NCI-H1048 (cell line): ENCODE data around the gene CFD.
"Not testable (repeated sequence)": the region's sequence is repeated elsewhere in the genome, so short reads cannot be mapped to it uniquely, and the experiment has no call there.

Experiments
- DNase-seq: peaks from one replicate; lab custom pipeline; 2025; lab: John Stamatoyannopoulos, UW

CFD gene

DNA sequence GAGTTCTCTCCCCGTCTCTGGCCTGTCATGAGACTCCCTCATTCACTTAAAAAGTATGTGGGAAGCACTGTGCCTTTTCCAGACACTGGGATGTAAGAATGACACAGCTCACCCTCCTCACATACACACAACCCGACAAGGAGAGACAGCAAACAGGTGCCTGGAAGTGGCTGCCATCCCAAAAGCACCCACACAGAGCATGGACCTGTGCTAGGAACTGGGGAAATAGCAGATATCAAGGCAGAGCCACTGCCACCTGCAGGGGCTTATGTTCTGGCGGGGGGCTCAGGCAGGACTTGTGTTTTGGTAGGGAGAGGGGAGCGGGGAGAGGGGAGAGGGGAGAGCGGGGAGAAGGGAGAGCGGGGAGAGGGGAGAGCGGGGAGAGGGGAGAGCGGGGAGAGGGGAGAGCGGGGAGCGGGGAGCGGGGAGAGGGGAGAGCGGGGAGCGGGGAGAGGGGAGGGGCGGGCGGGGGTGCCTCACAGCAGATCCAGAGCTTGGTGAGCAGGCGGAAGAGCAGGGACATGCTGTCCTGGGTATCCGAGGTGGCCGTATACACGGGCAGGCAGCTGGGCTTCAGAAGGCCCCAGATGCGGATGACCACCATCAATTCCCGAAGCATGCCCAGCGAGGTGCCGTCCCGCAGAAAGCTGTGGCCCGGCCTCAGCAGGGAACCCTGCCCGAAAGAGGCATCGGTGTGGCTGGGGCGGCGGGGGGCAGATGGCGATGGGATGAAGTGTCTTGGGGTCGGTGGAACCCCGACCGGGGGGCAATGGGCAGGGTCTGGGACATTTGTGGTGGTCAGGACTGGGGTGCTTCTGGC lies 12.2 kb downstream of the CFD start:
- no peak for DNase-seq

DNA sequence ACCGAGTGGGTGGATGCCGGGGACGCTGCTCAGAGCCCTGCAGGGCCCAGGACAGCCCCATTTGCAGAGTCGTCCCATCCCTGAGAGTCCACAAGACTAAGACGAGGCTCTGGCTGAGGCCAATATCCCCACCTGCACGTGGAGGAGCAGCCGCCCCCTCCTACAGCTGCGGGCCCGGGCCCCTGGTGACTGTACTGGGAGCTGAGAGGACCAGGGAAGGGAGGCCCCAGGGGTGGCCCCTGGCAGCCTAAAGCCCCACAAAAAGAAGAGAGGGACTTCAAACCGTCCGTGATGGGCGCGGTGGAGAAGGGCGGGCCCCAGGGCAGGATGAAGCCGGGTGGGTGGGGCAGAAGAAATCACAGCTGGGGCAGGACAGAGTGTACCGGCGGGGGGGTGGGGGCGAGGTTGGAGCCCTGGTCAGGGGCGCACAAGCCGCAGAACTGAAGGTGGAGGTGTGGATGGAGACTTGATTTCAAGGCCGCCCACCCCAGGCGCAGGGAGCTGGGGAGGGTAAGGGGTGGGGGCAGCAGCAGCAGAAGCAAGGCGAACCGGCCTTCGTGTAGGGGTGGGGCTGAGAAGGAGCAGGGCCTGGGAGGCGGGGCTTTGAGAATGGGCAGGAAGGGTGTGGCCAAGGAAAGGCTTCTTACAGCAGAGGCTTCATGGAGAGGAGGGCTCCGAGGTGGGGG lies 12.9 kb downstream of the CFD start:
- no peak for DNase-seq

DNA sequence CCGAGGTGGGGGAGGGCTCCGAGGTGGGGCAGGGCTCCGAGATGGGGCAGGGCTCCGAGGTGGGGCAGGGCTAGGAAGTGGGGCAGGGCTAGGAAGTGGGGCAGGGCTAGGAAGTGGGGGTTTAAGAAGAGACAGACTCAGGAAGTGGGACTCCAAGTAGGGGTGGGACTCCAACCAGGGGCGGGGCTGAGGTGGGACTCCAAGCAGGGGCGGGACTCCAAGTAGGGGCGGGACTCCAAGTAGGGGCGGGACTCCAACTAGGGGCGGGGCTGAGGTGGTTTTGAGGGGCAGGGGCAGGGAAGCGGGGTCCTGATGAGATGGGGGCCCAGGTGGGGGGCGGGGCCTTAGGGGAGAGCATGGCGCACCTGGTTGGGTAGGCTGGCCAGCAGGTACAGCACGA lies 13.6 kb downstream of the CFD start:
- DNase-seq, result no peak

DNA sequence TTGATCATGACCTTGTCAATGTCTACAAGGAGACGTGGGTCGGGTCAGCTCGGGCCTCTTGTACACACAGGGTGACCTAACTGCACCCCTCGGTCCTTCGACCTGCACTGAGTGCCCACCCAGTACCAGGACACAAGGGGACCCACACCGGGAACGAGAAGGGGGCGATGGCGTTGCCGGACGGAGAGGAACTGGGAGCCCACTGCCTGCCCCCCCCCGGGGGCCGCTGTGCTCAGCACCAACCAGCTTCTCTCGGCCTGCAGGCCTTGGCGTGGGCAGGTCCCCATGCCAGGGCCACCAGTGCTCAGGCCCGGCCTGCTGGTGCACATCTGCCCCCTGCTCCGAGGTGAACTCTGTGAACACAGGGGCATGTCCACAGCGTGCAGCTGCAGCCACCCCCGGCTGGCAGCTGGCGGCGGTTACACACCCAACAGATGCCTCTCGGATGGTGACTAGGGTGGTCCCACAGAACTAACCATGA lies 14.1 kb downstream of the CFD start:
- no peak for DNase-seq

DNA sequence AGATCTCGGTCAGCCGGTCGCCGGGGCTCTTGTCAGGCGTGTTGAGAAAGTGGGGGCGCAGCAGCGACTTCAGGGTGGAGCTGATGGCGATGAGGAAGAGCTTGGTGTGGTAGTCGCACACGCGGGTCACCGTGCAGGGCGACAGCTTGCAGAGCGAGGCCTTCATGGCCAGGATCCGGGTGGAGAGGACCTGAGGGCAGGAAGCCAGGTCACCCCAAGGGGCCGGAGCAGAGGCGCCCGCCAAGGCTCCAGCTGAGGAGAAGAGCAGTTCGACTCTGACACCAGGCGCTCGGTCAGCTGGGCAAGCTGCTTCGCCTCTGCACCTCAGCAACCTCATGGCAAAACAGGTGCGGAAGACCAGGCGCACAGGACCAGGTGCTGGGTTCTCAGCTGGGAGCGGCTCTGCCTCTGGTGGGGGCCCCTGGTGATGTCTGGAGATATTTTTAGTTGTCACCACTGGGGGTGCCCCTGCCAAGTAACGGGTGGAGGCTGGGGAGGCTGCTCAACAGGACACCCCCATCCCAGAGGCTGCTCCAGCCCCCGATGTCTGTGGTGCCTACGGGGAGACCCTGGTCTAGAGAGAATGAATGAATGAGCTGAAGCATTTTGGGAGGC lies 15.9 kb downstream of the CFD start:
- no peak for DNase-seq

DNA sequence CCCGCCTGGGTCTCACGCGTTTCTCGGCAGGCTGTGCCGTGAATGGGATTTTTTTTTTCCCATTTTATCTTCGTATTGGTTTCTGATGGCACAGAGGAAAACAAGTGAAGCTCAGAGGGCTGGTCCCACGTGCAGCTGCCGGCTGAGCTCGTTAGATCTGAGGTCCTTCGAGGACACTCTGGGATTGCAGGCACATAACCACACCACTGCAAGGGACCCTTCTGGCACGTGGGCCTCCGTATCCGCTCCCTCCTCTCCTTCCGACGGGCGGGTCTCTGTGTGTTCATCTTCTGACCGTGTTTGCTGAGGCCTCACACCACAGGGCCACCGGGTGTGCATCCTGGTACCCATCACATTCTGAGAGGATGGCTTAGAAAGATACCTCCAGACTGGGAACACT lies 16.6 kb downstream of the CFD start:
- no peak for DNase-seq

DNA sequence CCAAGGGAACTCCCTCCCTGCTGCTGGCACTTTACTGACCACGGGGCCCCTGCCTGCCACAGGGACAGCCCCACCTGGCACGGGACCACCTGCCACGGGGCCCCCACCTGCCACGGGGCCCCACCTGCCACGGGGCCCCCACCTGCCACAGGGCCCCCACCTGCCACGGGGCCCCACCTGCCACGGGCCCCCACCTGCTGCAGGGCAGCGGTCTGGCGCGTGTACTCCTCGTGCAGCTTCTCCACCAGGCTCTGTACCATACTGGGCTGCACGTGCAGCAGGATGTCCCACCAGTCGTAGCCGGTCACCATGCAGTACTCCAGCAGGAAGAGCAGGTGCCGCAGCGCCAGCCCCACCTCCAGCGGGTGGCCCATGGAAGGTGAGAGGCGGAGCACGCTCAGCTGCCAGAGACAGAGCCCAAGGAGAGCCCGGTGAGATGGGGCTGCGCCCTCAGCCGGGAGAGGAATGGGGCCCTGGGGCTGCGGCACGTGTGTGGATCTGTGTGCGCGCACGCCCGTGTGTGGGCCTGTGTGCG lies 17.4 kb downstream of the CFD start:
- DNase-seq, result no peak

DNA sequence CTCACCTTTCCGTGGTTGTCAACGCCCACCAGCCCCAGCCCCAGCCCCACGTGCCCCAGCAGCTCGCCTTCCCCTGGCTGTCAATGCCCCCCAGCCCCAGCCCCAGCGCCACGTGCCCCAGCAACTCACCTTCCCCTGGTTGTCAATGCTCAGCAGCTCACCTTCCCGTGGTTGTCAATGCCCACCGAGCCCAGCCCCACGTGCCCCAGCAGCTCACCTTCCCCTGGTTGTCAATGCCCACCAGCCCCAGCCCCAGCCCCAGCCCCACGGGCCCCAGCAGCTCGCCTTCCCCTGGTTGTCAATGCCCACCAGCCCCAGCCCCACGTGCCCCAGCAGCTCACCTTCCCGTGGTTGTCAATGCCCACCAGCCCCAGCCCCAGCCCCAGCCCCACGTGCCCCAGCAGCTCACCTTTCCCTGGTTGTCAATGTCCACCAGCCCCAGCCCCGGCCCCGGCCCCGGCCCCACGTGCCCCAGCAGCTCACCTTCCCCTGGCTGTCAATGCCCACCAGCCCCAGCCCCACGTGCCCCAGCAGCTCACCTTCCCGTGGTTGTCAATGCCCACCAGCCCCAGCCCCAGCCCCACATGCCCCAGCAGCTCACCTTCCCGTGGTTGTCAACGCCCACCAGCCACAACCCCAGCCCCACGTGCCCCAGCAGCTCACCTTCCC lies 18.7 kb downstream of the CFD start:
- not testable (repeated sequence) for DNase-seq

DNA sequence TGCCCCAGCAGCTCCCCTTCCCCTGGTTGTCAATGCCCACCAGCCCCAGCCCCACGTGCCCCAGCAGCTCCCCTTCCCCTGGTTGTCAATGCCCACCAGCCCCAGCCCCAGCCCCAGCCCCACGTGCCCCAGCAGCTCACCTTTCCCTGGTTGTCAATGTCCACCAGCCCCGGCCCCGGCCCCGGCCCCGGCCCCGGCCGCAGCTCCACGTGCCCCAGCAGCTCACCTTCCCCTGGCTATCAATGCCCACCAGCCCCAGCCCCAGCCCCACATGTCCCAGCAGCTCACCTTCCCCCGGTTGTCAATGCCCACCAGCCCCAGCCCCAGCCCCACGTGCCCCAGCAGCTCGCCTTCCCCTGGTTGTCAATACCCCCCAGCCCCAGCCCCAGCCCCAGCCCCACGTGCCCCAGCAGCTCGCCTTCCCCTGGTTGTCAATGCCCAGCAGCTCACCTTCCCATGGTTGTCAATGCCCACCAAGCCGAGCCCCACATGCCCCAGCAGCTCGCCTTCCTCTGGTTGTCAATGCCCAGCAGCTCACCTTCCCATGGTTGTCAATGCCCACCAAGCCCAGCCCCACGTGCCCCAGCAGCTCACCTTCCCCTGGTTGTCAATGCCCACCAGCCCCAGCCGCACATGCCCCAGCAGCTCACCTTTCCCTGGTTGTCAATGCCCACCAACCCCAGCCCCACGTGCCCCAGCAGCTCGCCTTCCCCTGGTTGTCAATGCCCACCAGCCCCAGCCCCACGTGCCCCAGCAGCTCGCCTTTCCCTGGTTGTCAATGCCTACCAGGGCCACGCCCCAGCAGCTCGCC lies 19.5 kb downstream of the CFD start:
- DNase-seq, result not testable (repeated sequence)

DNA sequence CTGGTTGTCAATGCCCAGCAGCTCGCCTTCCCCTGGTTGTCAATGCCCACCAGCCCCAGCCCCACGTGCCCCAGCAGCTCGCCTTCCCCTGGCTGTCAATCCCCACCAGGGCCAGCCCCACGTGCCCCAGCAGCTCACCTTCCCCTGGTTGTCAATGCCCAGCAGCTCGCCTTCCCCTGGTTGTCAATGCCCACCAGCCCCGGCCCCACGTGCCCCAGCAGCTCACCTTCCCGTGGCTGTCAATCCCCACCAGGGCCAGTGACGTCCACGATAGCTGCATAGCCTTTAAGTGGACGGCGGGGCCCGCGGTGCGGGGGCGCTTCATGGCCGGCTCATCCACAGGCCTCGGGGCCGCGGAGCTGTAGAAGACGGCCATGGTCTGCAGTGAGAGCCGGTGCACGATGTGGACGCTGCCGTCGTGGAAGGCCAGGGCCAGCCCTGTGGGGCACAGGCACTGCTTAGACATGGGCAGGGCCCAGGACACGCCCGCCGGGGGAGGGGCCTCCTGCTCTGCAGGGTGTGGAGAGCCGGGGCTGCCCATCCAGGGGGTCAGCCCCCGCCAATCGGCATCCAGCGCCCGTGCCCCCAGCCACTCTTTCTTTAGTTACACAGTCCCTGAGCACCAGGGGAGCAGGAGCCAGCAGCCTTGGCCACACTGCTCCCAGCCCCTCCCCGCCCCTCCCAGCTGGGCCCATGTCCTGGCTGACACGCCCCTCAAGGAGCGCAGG lies 20.4 kb downstream of the CFD start:
- DNase-seq, result no peak

DNA sequence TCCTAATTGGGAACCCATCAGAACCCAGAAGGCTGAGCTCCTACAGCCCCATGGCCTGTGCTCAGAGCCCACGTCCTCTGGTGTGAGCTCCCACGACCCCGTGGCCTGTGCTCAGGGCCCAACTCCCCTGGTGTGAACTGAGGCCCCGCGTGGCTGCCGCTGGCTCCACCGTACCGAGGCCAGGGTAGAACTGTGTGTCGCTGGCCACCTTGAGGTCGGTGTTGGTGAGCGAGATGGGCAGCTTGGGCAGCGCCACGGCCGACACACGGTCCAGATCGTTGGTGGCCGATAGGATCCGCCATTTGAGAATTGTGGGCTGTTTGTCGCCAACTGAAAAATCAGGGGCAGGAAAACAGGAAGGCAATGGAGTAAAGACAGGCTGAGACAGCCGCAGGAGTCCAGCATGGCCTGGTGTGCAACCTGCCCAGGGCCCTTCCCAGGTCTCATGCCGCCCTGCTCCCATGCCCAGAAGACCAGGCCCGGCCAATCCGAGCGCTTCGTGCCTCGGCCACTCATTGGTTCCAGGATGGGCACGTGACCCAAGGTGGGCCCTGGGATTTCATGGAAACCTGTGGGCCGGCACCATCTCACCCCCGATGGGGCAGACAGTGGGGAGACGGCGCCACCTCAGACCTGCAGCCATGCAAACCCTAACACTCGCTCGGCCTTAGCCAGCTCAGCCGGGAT lies 22.1 kb downstream of the CFD start:
- no peak for DNase-seq

DNA sequence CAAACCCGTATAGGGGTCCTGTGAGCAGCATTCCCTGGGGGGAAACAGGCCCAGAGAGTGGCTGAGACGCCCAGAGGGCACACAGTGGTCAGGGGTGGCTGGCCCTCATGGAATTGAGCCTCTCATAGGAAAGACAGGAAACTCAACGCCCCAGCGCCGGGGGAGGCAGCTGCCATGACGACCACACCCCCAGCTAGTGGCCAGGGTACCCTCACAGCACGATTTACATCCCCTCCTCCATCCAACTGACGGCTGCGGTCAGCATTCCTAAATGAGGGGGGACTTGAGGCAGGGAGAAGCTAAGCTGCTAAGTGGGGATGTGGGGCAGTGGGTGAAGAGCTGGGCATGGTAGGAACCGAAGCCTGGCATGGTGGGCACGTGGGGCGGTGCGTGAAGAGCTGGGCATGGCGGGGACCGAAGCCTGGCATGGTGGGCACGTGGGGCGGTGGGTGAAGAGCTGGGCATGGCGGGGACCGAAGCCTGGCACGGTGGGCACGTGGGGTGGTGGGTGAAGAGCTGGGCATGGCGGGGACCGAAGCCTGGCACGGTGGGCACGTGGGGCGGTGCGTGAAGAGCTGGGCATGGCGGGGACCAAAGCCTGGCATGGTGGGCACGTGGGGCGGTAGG lies 23.5 kb downstream of the CFD start:
- no peak for DNase-seq

DNA sequence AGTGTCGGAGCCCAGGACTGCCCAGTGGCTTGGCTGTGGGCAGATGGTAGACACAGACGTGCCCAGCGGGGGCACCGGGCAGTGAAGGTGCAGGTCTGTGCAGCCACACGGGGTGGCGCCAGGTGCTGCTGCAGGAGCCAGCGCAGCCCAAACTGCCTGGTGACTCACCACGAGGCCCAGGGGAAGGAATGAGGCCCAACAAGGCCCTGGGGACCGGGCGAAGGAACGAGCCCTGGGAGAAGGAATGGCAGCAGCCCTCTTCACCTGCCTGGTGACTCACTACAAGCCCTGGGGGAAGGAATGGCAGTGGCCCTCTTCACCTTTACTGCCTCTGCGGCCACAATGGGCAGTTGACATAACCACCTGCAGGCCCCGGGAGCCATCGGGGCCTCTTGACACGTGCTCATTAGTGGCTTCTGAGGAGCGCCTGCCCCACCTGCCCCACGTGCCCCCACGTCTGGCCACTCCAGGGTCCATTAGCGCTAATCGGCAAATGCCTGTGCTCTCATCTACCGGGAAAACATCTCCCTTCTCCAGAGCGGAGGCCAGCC lies 24.3 kb downstream of the CFD start:
- no peak for DNase-seq

DNA sequence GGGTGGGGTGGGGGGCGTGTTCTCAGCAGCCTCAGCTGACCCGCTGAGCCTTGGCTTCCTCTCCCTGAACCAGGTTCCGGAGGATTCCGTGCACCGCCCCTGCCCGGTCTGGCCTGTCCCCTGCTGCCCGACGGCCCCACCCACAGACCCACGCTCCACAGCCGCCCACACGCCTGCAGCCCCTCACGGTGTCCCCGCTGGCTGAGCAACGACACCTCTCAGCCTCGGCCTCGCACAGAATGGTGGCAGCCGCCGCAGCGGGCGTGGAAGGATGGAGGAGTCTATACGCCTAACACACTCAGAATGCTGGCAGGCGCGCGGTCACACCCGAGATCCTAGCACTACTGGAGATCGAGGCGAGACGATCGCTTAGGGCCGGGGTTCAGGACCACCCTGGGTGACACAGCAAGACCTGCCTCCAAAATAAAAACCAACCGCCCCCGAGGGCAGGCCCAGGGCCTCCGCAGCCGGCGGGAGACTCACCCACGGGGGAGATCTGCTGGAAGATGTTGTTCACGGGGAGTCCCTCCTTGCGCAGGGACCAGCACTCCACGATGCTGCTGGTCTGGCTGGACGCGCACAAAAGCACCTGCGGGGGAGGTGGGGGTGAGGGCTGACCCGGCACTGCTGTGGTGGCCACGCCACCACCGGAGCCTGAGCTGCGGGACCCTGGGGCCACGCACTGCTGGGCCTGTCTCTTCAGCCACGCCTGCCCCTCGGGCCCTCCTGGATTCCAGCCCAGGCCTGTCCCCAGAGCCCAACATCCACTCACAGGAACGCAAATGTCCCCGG lies 25.2 kb downstream of the CFD start:
- DNase-seq, result no peak

DNA sequence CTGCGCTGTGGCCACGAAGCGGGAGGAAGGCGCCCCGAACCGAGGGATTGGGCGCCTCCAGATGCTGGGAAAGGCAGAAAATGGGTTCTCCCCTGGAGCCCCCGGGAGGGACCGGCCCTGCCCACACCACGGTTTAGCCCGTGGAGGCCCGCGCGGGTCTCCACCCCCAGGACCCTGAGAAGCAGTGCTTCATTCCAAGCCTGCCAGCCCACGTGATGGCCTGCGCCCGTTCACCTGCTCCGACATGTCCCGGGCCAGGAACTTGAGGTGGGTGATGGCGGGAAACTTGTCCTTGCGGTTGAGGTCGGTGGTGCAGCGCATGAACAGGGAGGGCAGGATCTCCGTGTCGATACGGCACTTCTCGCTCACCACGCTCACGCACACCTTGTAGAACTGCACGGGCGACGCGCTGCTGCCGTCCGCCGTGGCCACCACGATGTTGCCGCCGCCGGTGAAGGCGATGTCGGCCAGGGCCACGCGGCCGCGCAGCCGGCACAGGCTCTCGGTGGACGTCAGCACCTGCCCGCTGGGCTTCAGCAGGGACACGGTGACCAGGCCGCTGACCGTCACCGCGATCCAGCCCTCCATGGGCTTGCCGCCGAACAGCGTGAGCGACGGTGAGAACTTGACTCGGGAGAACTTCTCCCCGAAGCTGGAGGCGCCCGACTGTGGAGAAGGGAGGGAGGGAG lies 26.2 kb downstream of the CFD start:
- DNase-seq, result no peak

DNA sequence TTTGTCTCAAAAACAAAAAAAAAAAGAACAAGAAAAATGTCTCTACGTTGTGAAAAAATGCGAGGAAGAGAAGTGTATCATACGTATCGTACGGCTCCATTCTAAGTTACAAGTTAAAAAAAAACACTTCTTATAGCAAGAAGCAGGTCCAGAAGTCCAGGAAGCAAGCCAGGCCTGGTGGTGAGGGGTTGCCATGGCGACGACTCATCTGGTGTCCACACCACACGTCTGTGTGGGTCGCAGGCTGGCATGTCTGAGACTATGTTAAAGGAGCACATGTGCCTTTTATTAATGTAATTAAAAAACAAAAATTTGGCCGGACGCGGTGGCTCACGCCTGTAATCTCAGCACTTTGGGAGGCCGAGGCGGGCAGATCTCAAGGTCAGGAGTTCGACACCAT lies 27.6 kb downstream of the CFD start:
- no peak for DNase-seq

DNA sequence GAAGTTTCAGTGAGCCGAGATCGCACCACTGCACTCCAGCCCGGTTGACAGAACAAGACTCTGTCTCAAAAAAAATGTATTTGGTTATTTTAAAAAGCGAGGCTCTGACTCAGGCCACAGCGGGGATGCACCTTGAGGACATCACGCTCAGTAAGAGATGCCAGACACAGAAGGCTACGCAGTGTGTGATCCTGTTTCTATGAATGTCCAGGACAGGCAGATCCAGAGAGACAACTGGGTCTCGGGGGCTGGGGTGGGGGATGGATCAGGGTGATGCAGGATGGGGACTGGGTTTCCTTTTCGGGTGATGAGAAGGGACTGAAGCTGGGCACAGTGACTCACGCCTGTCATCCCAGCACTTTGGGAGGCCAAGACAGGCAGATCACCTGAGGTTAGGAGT lies 28.1 kb downstream of the CFD start:
- no peak for DNase-seq
